CD14-positive monocyte (primary cell): Measurements from ENCODE around the gene CHST3. TPM values are rescaled to one million over a fixed set of nuclear protein-coding genes. Genes with fewer than 3 reads are reported as not detected.
"Not testable (repeated sequence)": the region's sequence is repeated elsewhere in the genome, so short reads cannot be mapped to it uniquely, and the experiment has no call there.

ENCODE experiments used
- DNase-seq, 3 donors: peaks; one replicate each; pipeline ENCODE4 v3.0.0-alpha.2; 2011 to 2022
- H2AFZ ChIP-seq: 2 replicates; pipeline ENCODE4 v1.6.0; 2012; ENCODE audit warnings: mild to moderate bottlenecking, low read depth, low read length, inconsistent platforms; ENCODE audit not compliant: insufficient read depth, poor library complexity, severe bottlenecking
- H3K27ac ChIP-seq, 2 donors: 1 replicate in 1 of 2; 2 replicates in 1 of 2; pipeline ENCODE4 v1.5.1; 2012 to 2013; ENCODE audit warnings: low read length in 2 of 2, control low read depth in 1 of 2, inconsistent platforms in 1 of 2, low read depth in 1 of 2, mild to moderate bottlenecking in 1 of 2
- H3K27me3 ChIP-seq, 2 donors: one replicate each; pipeline versions ENCODE4 v1.6.0 to v1.6.1; 2011 to 2013; ENCODE audit warnings: low read length in 2 of 2; ENCODE audit not compliant: control insufficient read depth in 2 of 2, insufficient read depth in 2 of 2
- H3K36me3 ChIP-seq, 2 donors: replicated peaks in 1 of 2; 1 replicate in 1 of 2; 2 replicates in 1 of 2; pipeline versions ENCODE4 v1.5.1 to v1.6.1; 2012 to 2013; ENCODE audit warnings: low read length in 2 of 2, control low read depth in 1 of 2, inconsistent platforms in 1 of 2, mild to moderate bottlenecking in 1 of 2; ENCODE audit not compliant: insufficient read depth in 2 of 2, control insufficient read depth in 1 of 2
- H3K4me1 ChIP-seq, 2 donors: 1 replicate in 1 of 2; 2 replicates in 1 of 2; pipeline versions ENCODE4 v1.5.1 to v1.6.1; 2012 to 2013; ENCODE audit warnings: low read length in 2 of 2, control low read depth in 1 of 2, inconsistent platforms in 1 of 2, mild to moderate bottlenecking in 1 of 2, moderate library complexity in 1 of 2; ENCODE audit not compliant: insufficient read depth in 2 of 2, control insufficient read depth in 1 of 2
- H3K4me2 ChIP-seq: replicated peaks from 2 replicates; pipeline ENCODE3; 2012; ENCODE audit warnings: low read length, moderate library complexity, mild to moderate bottlenecking; ENCODE audit not compliant: poor library complexity, severe bottlenecking; ENCODE audit errors: extremely low read depth
- H3K4me3 ChIP-seq, 3 experiments: fragments of 200-600 bp in 1 of 3; sonication (generic) in 1 of 3; replicated peaks in 1 of 3; 1 replicate in 2 of 3; 2 replicates in 1 of 3; pipeline ENCODE4 v1.5.1; 2011 to 2013; ENCODE audit warnings: low read length in 3 of 3, mild to moderate bottlenecking in 3 of 3, control low read depth in 2 of 3, low read depth in 2 of 3, inconsistent platforms in 1 of 3, moderate library complexity in 1 of 3
- H3K79me2 ChIP-seq: 2 replicates; pipeline ENCODE4 v1.6.0; 2012; ENCODE audit warnings: mild to moderate bottlenecking, control low read depth, inconsistent platforms, low read length, moderate library complexity; ENCODE audit not compliant: insufficient read depth
- H3K9ac ChIP-seq: 2 replicates; pipeline ENCODE4 v1.6.0; 2017; ENCODE audit warnings: low read length, mild to moderate bottlenecking; ENCODE audit not compliant: insufficient read depth, poor library complexity, severe bottlenecking
- H3K9me3 ChIP-seq, 2 donors: replicated peaks in 1 of 2; 1 replicate in 1 of 2; 2 replicates in 1 of 2; pipeline versions ENCODE4 v1.5.1 to v1.6.1; 2012 to 2013; ENCODE audit warnings: low read length in 2 of 2, control low read depth in 1 of 2; ENCODE audit not compliant: control insufficient read depth in 1 of 2, insufficient read depth in 1 of 2
- H4K20me1 ChIP-seq: 2 replicates; pipeline ENCODE4 v1.6.0; 2012; ENCODE audit warnings: mild to moderate bottlenecking, low read length, control low read depth, moderate library complexity; ENCODE audit not compliant: insufficient read depth
- H3K27ac Mint-ChIP-seq, 7 donors: one replicate each; pipeline ENCODE4 v1.8.0; 2020; ENCODE audit warnings: mild to moderate bottlenecking in 7 of 7, mixed read lengths in 7 of 7, moderate library complexity in 6 of 7, inconsistent platforms in 2 of 7
- H3K27me3 Mint-ChIP-seq, 3 donors: one replicate each; pipeline ENCODE4 v1.8.0; 2021 to 2022; ENCODE audit warnings: low read depth in 3 of 3, mild to moderate bottlenecking in 3 of 3, mixed read lengths in 3 of 3, moderate library complexity in 3 of 3, inconsistent platforms in 1 of 3
- H3K36me3 Mint-ChIP-seq, 2 donors: one replicate each; pipeline ENCODE4 v1.8.0; 2020; ENCODE audit warnings: mixed read lengths in 2 of 2, inconsistent platforms in 1 of 2, mild to moderate bottlenecking in 1 of 2
- H3K4me1 Mint-ChIP-seq: one replicate; pipeline ENCODE4 v1.8.0; 2020; ENCODE audit warnings: mild to moderate bottlenecking, mixed read lengths
- H3K4me3 Mint-ChIP-seq, 2 donors: one replicate each; pipeline ENCODE4 v1.8.0; 2020; ENCODE audit warnings: mild to moderate bottlenecking in 2 of 2, mixed read lengths in 2 of 2, moderate library complexity in 1 of 2
- H3K9me3 Mint-ChIP-seq, 7 donors: one replicate each; pipeline ENCODE4 v1.8.0; 2020 to 2022; ENCODE audit warnings: mixed read lengths in 7 of 7, mild to moderate bottlenecking in 6 of 7, moderate library complexity in 6 of 7, inconsistent platforms in 2 of 7
- WGBS: methylation state at CpG from one replicate; pipeline ENCODE4 v1.1.5; 2013; ENCODE audit warnings: missing lambda C conversion rate; ENCODE audit not compliant: insufficient coverage; 5-methylcytosine and 5-hydroxymethylcytosine counted together
- intact Hi-C, 2 donors: fragments of 100-400 bp; cut with micrococcal nuclease; formaldehyde crosslinking; loops; one replicate each; pipeline versions ENCODE4 v1.15.0 to v1.15.1; 2023
- polyA plus RNA-seq, 3 donors: library from polyadenylated mRNA; depleted of rRNA in 1 of 3; unstranded in 2 of 3; stranded (reverse) in 1 of 3; fragments of 300-500 nt in 2 of 3; fragments of >200 nt in 1 of 3; fragmentation: Illumina TruSeq in 2 of 3; gene quantifications; 1 replicate in 2 of 3; 2 replicates in 1 of 3; pipeline ENCODE4 v1.2.3, GENCODE V29; 2012 to 2021
- TF ChIP-seq, protein P1 (sequence below): fragments of 200-600 bp; IDR thresholded peaks from one replicate; pipeline ENCODE4 v1.8.0; 2022; ENCODE audit warnings: antibody characterized with exemption, mild to moderate bottlenecking

The CHST3 gene
- polyA plus RNA-seq, 3 donors, result not detected

DNA sequence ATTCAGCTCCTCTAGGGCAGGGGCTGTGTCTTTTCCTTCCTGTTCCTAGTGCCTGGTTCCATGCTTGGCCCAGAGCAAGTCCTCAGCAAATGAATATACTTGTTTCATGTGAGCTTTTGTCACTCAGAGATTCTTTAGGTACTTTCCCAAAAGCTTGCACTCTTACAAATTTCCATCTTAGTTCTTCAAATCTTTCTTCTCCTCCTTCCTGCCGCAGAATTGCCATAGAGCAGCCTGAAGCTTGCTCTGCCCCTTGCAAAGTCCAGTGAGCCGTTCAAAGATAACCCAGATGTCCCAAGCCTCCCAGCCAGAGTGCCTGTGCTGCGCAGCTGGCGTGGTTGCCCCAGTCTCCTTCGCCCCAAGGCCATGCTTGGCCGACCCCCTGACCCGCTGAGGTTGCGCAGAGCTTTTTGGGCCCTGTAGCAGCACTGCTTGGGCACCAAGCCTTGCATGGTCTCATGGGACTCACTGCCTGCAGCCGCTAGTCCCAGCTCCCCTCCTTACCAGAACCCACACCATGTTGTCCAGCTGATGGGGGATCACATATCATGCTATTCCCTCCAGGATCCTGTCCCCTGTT is 20.7 kb downstream of the CHST3 start:
- H4K20me1 ChIP-seq, result no peaks in the 10 kb centered on the region
- H3K27ac ChIP-seq, result no peak overlapping the region
- WGBS, result 84% methylated on average over 6 of the region's 9 CpGs
- no peaks in the 10 kb centered on the region for H3K27me3 ChIP-seq
- Mint-ChIP-seq H3K27me3 (peaks cover 0 to 2% (median 2%) of the 10 kb centered on the region in 3 donors), H3K27ac (peak overlapping the region in 4 of 7 donors; percentile 27 to 86 (median 48)), H3K36me3 (no peaks in the 10 kb centered on the region), H3K4me1 (peaks cover 19% of the 10 kb centered on the region), H3K4me3 (no peak overlapping the region), H3K9me3 (no peaks in the 10 kb centered on the region)
- TF ChIP-seq, protein P1, sequence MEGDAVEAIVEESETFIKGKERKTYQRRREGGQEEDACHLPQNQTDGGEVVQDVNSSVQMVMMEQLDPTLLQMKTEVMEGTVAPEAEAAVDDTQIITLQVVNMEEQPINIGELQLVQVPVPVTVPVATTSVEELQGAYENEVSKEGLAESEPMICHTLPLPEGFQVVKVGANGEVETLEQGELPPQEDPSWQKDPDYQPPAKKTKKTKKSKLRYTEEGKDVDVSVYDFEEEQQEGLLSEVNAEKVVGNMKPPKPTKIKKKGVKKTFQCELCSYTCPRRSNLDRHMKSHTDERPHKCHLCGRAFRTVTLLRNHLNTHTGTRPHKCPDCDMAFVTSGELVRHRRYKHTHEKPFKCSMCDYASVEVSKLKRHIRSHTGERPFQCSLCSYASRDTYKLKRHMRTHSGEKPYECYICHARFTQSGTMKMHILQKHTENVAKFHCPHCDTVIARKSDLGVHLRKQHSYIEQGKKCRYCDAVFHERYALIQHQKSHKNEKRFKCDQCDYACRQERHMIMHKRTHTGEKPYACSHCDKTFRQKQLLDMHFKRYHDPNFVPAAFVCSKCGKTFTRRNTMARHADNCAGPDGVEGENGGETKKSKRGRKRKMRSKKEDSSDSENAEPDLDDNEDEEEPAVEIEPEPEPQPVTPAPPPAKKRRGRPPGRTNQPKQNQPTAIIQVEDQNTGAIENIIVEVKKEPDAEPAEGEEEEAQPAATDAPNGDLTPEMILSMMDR, result no peak
- H3K9me3 ChIP-seq, result no peaks in the 10 kb centered on the region
- no peak overlapping the region for H3K9ac ChIP-seq
- H3K36me3 ChIP-seq, result no peaks in the 10 kb centered on the region
- H3K4me2 ChIP-seq, result no peak overlapping the region
- no peak overlapping the region for H2AFZ ChIP-seq
- no peak overlapping the region for H3K4me3 ChIP-seq
- peak in 1 of 3 donors; percentile 48 for DNase-seq
- no peaks in the 10 kb centered on the region for H3K79me2 ChIP-seq
- intact Hi-C loops, result no loop called here
- peaks cover 16 to 21% of the 10 kb centered on the region in 2 donors for H3K4me1 ChIP-seq

- H3K9ac ChIP-seq, result no peak overlapping the region
- H3K4me2 ChIP-seq, result no peak overlapping the region
- Mint-ChIP-seq H3K9me3 (no peaks in the 10 kb centered on the region), H3K27me3 (peaks cover 0 to 4% (median 2%) of the 10 kb centered on the region in 3 donors), H3K4me1 (peaks cover 19% of the 10 kb centered on the region), H3K4me3 (no peak overlapping the region), H3K36me3 (no peaks in the 10 kb centered on the region), H3K27ac (peak overlapping the region in 5 of 7 donors; percentile 21 to 86 (median 27))
- WGBS, result 75% methylated on average over 4 of the region's 4 CpGs
- intact Hi-C loops, result no loop called here
- peak overlapping the region in 1 of 2 donors; percentile 28 for H3K27ac ChIP-seq
- DNase-seq, result peak; percentile 26 to 76 (median 58)
- H3K4me3 ChIP-seq, result no peak overlapping the region
- TF ChIP-seq, protein P1, result peak; percentile 22
- H2AFZ ChIP-seq, result no peak overlapping the region
- H3K36me3 ChIP-seq, result no peaks in the 10 kb centered on the region
- no peaks in the 10 kb centered on the region for H4K20me1 ChIP-seq
- peaks cover 16 to 21% of the 10 kb centered on the region in 2 donors for H3K4me1 ChIP-seq
- H3K9me3 ChIP-seq, result no peaks in the 10 kb centered on the region
- H3K79me2 ChIP-seq, result no peaks in the 10 kb centered on the region
- H3K27me3 ChIP-seq, result no peaks in the 10 kb centered on the region
Measured at GRCh38 chr10:71985542-71986250, 21.5 kb downstream of the CHST3 start.

- H3K27ac ChIP-seq, H4K20me1 ChIP-seq, H3K4me2 ChIP-seq, H3K36me3 Mint-ChIP-seq, H3K27ac Mint-ChIP-seq, H3K9ac ChIP-seq, H3K4me3 ChIP-seq, H2AFZ ChIP-seq, H3K79me2 ChIP-seq, DNase-seq, H3K27me3 ChIP-seq, H3K9me3 ChIP-seq, H3K27me3 Mint-ChIP-seq, H3K36me3 ChIP-seq, H3K4me3 Mint-ChIP-seq, H3K9me3 Mint-ChIP-seq, intact Hi-C loops: not testable (repeated sequence)
- peaks cover 16 to 21% of the 10 kb centered on the region in 2 donors for H3K4me1 ChIP-seq
- WGBS, result 73% methylated on average over 3 of the region's 6 CpGs
- peaks cover 19% of the 10 kb centered on the region for H3K4me1 Mint-ChIP-seq
Measured at GRCh38 chr10:71988895-71989294, 24.7 kb downstream of the CHST3 start.
